GM21529 (cell line): ENCODE measurements around the gene MED7.
"Not testable (repeated sequence)": the region's sequence is repeated elsewhere in the genome, so short reads cannot be mapped to it uniquely, and the experiment has no call there.

Source experiments
- ATAC-seq: cut with Tn5 transposase; IDR thresholded peaks from one replicate; pipeline ENCODE4 v1.9.1; 2021; ENCODE audit not compliant: unreplicated experiment

The MED7 gene, protein sequence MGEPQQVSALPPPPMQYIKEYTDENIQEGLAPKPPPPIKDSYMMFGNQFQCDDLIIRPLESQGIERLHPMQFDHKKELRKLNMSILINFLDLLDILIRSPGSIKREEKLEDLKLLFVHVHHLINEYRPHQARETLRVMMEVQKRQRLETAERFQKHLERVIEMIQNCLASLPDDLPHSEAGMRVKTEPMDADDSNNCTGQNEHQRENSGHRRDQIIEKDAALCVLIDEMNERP

DNA sequence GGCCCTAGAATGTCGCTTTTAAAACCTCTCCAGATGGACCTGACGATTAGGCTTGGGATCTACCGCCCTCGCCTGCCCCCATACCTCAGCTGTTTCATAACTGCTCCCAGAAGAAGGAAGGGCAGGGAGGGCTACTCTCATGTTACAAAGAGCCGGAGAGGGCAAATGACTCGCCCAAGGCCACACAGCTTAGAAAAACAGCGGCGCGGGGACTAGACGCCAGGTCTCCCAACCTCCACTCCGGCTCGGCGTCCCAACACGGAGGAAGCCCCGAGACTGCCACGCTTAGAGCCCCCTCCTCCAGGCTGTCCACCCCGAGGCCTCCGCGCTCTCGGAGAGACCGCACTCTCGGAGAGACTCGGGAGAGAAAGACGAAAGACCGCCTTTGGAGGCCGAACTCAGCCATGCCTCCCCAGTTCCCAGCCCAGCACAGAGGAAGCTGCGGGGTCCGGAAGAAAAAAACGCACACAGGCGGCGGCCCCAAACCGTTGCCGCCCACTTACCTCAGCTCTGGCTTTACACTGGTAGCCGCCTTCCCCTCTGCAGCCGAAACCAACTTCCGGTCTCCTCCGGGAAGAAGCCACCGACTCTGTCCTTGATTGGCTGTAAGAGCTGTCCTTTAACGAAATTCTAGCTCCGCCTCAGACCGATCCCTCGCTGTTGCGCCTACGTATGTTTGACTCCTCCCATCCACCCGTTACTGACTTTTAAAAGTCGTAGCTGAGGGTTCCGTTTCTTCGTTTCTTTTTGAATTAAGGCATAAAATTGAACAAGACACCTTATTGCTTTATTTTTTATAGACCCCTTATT, at the start of gene MED7:
Gene MED7 (minus strand): TSS at position 549 of the 810 bp plus-strand sequence. CDS start 3,434 bp downstream, outside the sequence.
- peak; percentile 100 for ATAC-seq

DNA sequence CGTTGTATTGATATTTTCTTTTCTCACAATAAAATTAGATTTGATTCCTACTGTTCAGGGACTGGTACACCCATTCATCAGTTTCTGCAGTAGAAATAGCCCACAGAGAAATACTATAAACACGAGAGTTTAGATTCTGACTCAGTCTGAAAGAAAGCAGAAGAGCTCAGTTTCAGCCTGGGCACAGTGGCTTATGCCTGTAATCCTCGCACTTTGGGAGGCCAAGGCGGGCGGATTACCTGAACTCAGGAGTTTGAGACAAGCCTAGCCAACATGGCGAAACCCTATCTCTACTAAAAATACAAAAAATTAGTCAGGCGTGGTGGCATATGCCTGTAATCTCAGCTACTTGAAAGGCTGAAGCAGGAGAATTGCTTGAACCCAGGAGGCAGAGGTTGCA, 46.6 kb upstream of the MED7 start:
- peak; percentile 87 for ATAC-seq

DNA sequence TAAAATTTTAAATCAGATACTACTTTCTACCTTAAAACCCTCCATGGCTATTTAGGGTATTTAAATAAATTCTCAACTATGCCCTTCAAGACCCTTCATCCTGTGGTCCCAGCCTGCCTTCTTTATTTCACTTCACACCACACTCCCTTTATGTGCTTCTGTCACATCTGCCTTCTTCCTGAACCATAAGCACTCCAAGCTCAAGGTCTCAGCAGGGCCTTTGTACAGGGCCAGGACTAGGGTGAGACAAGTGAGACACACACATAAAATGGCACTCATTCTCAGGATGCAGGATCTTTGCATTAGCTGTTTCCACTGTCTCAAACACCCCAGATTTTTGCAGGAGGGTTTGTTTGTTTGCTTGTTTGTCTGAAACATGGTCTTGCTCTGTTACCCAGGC, 45.6 kb upstream of the MED7 start:
- ATAC-seq, result no peak

DNA sequence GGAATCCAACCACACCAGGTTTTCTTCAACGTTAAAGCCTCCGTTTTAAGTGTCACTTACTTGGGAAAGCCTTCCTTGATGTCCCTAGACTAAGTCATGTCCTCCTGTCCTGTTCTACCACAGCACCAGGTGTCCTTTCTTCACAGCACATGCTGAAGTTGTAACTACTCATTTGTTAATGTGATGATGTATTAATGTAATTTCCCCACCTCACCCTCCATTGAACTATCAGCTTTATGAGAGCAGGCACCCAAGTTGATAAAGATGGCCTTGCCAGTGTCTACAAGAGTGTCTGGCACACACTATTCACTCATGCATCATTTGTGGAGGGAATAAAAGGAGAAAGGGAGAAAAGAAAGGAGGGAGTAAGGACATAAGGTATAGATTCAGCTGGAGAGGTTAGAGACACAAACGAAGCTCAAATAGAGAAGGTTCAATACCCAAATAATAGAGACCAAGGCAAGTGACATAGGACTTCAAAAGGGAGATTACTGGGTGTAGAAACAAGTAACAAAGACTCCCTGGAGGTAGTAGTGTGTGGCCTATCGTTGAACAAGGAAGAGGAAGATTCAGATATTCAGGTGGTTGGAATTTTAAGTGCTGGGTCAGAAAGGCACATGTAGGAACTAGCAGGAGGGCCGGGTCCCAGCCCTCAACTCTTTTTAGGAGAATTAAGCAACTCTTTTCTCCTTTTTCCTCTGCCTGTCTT, 44.5 kb upstream of the MED7 start:
- ATAC-seq, result no peak

DNA sequence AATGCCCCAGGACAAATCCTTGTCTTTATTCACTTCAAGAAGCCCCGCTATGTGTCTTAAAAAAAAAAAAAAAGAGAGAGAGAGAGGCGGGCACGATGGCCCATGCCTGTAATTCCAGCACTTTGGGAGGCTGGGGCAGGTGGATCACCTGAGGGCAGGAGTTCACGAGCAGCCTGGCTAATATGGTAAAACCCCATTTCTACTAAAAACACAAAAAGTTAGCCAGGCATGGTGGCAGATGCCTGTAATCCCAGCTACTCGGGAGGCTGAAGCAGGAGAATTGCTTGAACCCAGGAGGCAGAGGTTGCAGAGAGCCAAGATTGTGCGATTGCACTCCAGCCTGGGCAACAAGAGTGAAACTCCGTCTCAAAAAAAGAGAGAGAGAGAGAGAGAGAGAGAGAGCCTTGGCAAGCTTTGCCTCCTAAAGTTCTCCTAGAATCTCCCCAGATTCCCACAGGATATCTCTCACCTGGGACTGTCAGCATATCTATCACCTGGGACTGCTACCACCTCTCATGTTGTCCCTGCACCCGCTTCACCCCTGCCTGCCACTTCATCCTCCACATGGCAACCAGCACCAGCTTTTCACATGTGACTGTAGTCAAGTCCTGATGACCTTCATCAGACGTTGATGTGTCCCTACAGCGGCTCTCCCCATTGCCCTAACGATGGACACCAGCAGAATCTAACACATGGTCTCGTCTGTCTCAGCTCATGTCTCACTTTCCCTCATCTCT, 43.8 kb upstream of the MED7 start:
- no peak for ATAC-seq

DNA sequence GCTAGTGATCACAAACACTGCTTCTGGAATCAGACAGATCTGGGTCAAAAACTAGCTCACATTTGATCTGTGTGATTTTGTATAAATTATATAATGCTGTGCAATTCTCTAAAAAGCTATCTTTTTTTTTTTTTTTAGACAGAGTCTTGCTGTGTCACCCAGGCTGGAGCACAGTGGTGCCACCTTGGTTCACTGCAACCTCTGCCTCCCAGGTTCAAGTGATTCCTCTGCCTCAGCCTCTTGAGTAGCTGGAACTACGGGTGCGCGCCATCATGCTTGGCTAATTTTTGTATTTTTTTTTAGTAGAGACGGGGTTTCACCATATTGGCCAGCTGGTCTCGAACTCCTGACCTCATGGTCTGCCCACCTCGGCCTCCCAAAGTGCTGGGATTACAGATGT, 42.5 kb upstream of the MED7 start:
- not testable (repeated sequence) for ATAC-seq

DNA sequence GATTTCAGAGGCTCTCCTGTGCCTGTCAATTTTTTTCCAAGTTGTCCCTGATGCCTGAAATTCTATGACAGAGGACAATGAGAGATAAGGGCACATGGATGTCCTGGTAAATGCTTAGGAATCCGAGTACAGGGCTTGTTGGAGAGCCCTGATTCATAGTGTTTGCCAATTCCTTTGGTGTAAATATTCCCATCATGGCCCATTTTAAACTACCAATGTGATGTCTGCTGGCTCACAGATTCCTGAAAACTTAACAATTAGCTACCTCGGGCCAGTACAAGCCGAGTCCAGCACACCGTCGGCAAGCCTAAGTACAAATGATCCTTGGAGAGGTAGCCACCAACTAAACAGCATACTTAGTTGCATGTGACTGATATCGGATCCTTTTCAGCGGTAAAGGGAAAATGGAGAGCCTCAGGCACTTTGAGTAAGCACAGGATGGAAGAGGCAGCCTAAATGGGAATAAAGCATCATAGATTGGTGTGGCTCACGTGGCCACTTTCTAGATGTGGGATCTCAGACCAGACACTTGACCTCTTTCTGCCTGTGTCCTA, 41.5 kb upstream of the MED7 start:
- no peak for ATAC-seq

DNA sequence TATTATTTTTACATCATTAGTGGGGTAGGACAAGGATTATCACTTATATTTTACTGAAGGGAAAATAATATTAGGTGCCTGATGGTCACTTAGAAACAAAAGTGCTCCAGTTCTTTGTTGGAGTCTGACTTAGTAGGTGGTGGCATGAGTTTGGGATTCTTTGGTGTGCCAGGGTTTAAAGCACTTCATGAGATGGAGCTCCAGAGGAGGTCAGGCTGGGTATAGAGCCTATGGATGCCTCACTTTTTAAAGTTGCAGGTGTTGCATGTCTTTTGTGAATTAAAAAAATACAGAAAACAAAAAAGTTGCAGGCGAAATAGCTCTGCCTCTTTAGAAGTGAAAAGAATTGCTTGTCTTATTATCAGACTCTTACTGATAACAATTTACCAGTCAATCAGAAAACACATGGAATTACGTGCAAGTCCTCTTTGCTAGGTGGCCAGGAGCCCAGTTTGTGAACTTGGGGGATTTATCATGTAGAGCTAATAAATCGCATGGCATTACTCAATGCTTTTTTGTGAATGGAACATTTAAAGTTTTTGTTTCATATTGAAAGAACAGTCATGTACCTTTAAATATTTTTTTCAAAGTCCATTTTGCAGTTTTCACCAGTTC, 39.6 kb upstream of the MED7 start:
- ATAC-seq, result no peak

DNA sequence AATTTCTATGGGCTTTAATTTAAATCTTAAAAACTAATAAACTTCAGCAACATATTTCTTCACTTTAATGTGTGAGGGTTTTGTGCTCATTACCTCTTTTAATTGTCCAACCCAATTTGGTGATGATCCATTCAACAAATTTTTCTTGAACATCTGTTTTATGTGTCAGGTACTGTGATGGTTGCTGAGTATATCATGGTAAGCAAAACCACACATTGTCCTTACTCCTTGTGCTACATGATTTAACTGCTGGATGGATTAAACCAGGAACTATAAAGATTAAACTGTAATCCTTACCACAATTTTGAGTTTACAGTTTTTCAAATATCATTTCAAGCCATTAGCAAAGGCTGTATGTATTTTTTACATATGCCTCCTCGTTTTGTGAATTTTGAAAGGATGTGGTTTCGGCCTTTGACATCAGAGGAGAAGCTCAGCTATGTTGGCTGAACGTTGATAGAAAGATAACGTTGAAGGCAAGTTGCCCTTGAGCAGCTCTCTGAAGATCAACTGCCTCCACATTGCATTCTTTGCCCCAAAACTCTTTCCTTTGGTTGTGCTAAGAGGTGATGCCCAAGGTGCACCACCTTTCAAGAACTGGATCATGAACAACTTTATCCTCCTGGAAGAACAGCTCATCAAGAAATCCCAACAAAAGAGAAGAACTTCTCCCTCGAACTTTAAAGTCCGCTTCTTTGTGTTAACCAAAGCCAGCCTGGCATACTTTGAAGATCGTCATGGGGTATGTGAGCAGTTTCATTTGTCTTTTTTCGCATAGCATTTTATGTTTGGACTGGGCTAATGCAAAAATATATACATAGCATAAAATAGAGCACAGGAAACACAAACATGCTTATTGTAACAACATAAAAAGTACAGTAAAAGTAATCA, 38.0 kb upstream of the MED7 start, which contains the start of gene ITK:
Gene ITK (plus strand): TSS at position 467 of the 891 bp plus-strand sequence. CDS start 138 bp downstream, at position 605.
- ATAC-seq, result no peak

DNA sequence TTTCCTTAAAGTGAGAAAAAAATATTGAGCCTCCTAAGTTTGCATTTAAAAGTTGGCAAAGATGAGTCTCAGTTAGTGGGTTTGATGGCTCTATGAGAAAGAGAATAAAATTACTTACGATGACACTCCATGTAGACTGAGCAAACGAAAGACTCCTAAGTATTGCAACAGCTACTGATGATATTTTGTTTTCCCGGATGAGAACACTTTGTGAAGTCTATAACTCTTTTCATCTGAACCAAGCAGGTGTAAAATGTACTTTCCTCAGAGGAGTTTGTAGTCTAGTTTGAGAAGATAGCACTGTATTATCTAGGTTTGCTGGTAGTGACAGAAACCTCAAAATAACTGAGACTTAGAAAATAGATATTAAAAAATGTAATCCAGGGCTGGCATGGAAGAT, 36.3 kb upstream of the MED7 start:
- ATAC-seq, result no peak

DNA sequence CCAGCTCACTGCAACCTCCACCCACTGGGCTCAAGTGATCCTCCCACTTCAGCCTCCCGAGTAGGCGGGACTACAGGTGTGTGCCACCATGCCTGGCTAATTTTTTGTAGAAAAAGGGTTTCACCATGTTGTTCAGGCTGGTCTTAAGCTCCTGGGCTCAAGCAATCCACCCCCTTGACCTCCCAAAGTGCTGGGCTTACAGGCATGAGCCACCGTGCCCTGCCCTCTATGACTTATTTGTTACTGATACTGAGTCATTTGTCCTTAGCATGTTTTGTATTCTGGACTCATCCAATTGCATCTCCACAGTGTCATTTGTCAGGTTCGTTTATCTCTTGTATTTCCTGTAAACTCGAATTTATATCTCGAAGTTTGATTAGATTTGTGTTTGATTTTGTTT, 35.3 kb upstream of the MED7 start:
- ATAC-seq, result no peak

DNA sequence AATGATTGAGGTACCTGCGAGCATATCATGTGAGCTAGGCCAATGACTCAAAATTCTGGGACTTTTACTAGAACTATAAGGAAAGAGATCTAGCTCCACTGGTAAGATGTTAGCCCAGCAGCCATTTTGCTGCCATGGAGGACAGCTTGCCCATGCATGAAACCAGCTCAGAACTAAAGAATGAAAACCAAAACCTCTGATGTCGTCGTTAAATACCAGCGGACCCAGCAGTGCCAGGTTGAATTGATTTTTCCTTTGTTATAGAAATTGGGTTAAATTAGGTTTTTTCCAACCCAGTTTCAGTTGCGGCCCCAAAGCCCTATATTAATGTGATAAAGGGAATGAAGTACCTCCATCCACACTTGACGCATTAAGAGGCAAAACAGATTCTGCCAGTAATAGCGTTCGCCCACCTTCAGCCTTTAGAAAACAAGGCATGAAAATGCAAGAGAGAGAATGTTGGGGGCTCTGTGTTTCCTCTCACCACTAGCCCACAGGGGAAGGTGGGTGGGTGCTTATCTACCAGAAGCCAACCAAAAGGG, 32.5 kb upstream of the MED7 start:
- no peak for ATAC-seq

DNA sequence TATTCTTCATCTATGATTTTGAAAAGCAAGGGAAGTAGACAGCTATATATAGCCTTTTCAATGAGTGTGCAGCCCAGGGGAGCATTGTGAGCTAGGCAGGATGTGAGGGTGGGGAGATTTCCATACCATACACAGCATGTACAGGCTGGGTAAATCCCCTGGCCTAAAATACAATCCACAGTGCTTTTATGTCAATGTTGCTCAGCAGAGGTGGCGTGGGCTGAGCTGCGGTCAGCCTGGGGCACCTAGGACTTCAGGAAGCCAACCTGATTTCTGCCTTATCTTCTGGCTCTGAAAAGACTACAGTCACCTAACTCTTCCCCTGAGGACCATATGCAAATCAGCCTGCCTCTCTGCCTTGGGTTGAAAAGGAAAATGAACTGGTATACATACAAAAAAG, 29.7 kb upstream of the MED7 start:
- peak; percentile 99 for ATAC-seq

DNA sequence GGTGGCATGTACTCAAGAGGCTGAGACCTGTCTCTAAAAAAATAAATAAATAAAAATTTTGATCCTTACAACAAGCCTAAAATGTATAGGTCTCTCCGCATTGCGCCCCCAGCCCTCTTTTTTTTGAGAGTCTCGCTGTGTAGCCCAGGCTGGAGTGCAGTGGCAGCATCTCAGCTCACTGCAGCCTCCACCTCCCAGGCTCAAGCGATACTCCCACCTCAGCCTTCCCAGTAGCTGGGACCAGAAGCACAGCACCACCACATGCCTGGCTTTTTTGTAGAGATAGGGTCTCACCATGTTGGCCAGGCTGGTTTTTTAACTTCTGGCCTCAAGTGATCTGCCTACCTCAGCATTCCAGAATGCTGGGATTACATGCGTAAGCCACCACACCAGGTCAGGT, 25.6 kb upstream of the MED7 start:
- ATAC-seq, result no peak

DNA sequence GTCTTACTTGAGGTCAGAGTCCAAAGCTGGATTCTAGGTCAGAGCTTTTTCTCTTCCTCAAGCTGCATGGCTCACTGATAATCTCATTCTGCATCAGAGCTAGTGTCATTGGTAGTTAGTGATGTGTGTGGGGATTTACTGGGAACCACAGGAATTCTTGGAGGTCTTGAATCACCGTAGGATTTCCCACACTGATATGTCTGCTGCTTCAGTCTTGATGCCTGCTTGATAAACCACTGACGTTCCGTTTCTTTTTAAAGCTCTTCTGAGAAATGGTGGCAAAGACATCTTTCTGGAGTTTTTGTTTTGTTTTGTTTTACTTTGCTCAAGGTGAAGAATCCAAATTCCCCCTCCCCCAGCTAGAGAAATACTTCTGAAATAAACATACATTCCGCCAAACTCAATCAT, 24.6 kb upstream of the MED7 start:
- no peak for ATAC-seq

DNA sequence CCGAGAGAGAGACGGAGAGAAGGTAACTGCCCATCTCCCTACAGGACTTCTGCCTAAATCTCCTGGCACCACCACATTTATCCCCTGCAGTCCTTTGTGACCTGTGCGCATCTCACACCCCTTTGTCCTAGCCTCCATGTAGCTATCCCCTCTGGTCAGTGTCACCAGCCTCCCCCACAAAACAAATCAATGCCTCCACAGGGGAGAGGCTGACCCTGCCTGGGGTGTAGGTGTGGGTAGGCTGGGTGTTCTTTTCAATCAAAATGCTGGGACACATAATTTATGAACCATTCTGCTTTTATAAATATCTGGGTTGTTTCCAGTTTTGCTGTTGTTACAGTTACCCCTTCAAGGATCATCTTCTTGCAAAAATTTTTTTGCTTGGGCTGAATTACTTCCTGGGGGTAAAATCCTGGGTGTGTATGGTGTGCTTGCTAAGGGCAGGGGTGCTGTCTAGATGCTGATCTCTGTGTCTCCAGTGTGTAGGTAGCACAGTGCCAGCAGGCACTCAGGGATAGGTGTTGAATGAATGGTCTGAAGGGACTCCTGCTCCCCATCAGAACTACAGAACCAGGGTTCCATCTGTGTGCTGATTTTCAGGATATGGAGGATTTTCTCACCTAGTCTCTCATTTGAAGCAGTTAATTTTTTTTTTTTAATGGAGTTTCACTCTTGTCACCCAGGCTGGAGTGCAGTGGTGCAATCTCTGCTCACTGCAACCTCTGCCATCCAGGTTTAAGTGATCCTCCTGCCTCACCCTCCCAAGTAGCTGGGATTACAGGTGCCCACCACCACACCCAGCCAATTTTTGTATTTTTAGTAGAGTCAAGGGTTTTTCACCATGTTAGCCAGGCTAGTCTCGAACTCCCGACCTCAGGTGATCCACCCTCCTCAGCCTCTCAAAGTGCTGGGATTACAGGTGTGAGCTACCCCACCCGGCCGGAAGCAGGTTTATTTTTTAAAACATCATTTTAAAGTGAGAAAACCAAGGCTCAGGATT, 23.8 kb upstream of the MED7 start, which contains the start of gene GARIN3:
Gene GARIN3 (minus strand): TSS at position 51 of the 1,000 bp plus-strand sequence. CDS start 96 bp downstream, outside the sequence.
- ATAC-seq, result no peak

DNA sequence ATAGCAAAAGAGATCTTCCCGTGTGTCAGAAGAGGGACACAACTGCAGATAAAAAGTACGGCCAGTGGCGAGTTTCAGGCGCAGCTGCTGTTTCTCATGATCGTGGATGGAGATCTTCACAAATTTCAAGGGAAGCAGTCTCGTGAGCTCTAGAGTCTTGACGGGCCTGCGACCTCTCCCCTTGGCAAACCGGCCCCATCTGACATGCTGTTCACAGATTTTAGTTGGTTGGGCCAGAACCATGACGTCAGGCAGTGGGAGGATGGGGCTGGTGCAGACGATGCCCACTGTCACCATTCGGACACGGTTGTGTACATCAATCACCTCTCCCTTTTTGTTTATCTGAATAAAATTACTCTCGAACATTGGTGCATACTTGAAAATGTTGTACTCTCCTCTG, 23.0 kb upstream of the MED7 start:
- ATAC-seq, result no peak

DNA sequence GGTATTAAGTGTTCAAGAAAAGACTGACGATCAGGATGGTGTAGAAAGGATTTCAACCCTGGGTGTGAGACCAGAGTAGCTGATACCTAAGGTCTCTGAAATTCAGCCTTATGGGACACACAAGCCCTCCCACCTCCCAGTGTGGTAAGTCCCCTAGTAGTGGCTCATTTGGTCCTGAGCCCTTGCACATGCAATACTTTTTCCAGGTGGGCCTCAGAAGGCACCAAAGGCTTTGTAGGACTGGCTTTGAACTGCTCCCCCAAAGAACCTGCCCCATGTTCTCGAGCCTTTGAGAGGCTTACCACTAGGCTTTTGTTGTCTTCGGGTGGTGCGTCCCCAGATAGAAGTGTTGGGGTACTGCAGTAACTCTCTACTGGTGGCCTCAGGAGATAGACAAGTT, 22.6 kb upstream of the MED7 start:
- no peak for ATAC-seq
